ENCODE measurements around the gene NRAP. TPM values are rescaled to one million over a fixed set of nuclear protein-coding genes. Genes with fewer than 3 reads are reported as not detected.

The NRAP gene
- total and polyA plus RNA-seq, 7 donors = 41.4 to 2,239 (median 1,429) TPM

- H3K4me3 ChIP-seq = no peak overlapping the region
- no peak overlapping the region for H3K27ac ChIP-seq
- WGBS, 3 donors = 64 to 74% (median 70%) methylated on average over 11 of the region's 11 CpGs
- DNase-seq (no peak), ATAC-seq (no peak)
- no peak for TF ChIP-seq CTCF (IDR thresholded peaks at IDR 0.05)
- no peaks in the 10 kb centered on the region for H3K27me3 ChIP-seq (ENCODE audit: insufficient read depth in 3 of 3, low read length in 2 of 3)
- peaks cover 22% of the 10 kb centered on the region for H3K4me1 ChIP-seq
- intact Hi-C loops (cut with DNase I) = no loop called here
- no peaks in the 10 kb centered on the region for H3K9me3 ChIP-seq
- H3K36me3 ChIP-seq (ENCODE audit: insufficient read depth in 1 of 2, low read depth in 1 of 2) = no peaks in the 10 kb centered on the region
Measured at GRCh38 chr10:113572520-113573290, 91.1 kb downstream of the NRAP start.

GRCh38 chr10:113569576-113569975 is 94.3 kb downstream of the NRAP start:
- 12 to 18% (median 16%) methylated on average over 8 of the region's 8 CpGs for WGBS, 3 donors

GRCh38 chr10:113566888-113567287 is 97.0 kb downstream of the NRAP start:
- WGBS, 3 donors = 72 to 85% (median 76%) methylated on average over 6 of the region's 6 CpGs
- intact Hi-C loops (cut with DNase I) = no loop called here

More at GRCh38 chr10:113569576-113569975, 94.3 kb downstream of the NRAP start:
- H3K27ac ChIP-seq = peak overlapping the region; percentile 60
- peaks cover 30% of the 10 kb centered on the region for H3K4me1 ChIP-seq
- no peak for TF ChIP-seq CTCF (IDR thresholded peaks at IDR 0.05)
- ATAC-seq (peak; percentile 92 to 94 (median 92)), DNase-seq (peak; percentile 62 to 79)
- H3K9me3 ChIP-seq = no peaks in the 10 kb centered on the region
- H3K36me3 ChIP-seq (ENCODE audit: insufficient read depth in 1 of 2, low read depth in 1 of 2) = no peaks in the 10 kb centered on the region
- H3K27me3 ChIP-seq (ENCODE audit: insufficient read depth in 3 of 3, low read length in 2 of 3) = no peaks in the 10 kb centered on the region
- no peak overlapping the region for H3K4me3 ChIP-seq
- intact Hi-C loops (cut with DNase I) = no loop called here

GRCh38 chr10:113565364-113565763 is 98.5 kb downstream of the NRAP start:
- H3K4me1 ChIP-seq = peaks cover 44% of the 10 kb centered on the region
- TF ChIP-seq CTCF (IDR thresholded peaks at IDR 0.05) = no peak
- intact Hi-C loops (cut with DNase I) = no loop called here
- no peak for DNase-seq
- ATAC-seq = no peak
- H3K4me3 ChIP-seq = no peak overlapping the region
- H3K36me3 ChIP-seq (ENCODE audit: insufficient read depth in 1 of 2, low read depth in 1 of 2) = no peaks in the 10 kb centered on the region
- H3K27me3 ChIP-seq (ENCODE audit: insufficient read depth in 3 of 3, low read length in 2 of 3) = no peaks in the 10 kb centered on the region
- no peak overlapping the region for H3K27ac ChIP-seq
- 0 to 9% (median 1%) methylated on average over 1 of the region's 1 CpG for WGBS, 3 donors
- H3K9me3 ChIP-seq = no peaks in the 10 kb centered on the region

More at GRCh38 chr10:113566888-113567287, 97.0 kb downstream of the NRAP start:
- ATAC-seq = no peak
- H3K27me3 ChIP-seq (ENCODE audit: insufficient read depth in 3 of 3, low read length in 2 of 3) = no peaks in the 10 kb centered on the region
- H3K4me1 ChIP-seq = peaks cover 41% of the 10 kb centered on the region
- TF ChIP-seq CTCF (IDR thresholded peaks at IDR 0.05) = no peak
- H3K36me3 ChIP-seq (ENCODE audit: insufficient read depth in 1 of 2, low read depth in 1 of 2) = no peaks in the 10 kb centered on the region
- H3K9me3 ChIP-seq = no peaks in the 10 kb centered on the region
- no peak overlapping the region for H3K4me3 ChIP-seq
- no peak for DNase-seq
- H3K27ac ChIP-seq = no peak overlapping the region
